Neural progenitor cell (in vitro differentiated cells): ENCODE data around the gene OBI1. TPM values are rescaled to one million over a fixed set of nuclear protein-coding genes. Genes with fewer than 3 reads are reported as not detected.

ENCODE experiments used
- DNase-seq: peaks from one replicate; pipeline ENCODE4 v3.0.0-alpha.2; 2016; ENCODE audit warnings: low spot score
- H2AFZ ChIP-seq: fragments of 200-600 bp; sonication (generic); replicated peaks from 2 replicates; pipeline ENCODE4 v1.6.1; 2016; ENCODE audit warnings: antibody characterized with exemption
- H3F3A ChIP-seq: fragments of 200-600 bp; sonication (generic); 2 replicates; pipeline ENCODE4 v1.6.1; 2016; ENCODE audit warnings: antibody characterized with exemption, low read depth
- H3K27ac ChIP-seq: fragments of 200-600 bp; sonication (generic); 2 replicates; pipeline ENCODE4 v1.5.1; 2016; ENCODE audit warnings: mild to moderate bottlenecking
- H3K27me3 ChIP-seq: fragments of 200-600 bp; sonication (generic); 2 replicates; pipeline ENCODE4 v1.6.1; 2016; ENCODE audit warnings: mild to moderate bottlenecking, moderate library complexity
- H3K36me3 ChIP-seq: fragments of 200-600 bp; sonication (generic); 2 replicates; pipeline ENCODE4 v1.5.1; 2016
- H3K4me1 ChIP-seq: fragments of 200-600 bp; sonication (generic); 2 replicates; pipeline ENCODE4 v1.6.1; 2016; ENCODE audit warnings: mixed run types
- H3K4me2 ChIP-seq: fragments of 200-600 bp; sonication (generic); 2 replicates; pipeline ENCODE4 v1.6.1; 2016
- H3K4me3 ChIP-seq: fragments of 200-600 bp; sonication (generic); 2 replicates; pipeline ENCODE4 v1.5.1; 2016
- H3K79me2 ChIP-seq: fragments of 200-600 bp; sonication (generic); 2 replicates; pipeline ENCODE4 v1.6.1; 2016; ENCODE audit warnings: low read depth
- H3K9ac ChIP-seq: fragments of 200-600 bp; sonication (generic); 2 replicates; pipeline ENCODE4 v1.6.1; 2016
- H3K9me3 ChIP-seq: fragments of 200-600 bp; sonication (generic); 2 replicates; pipeline ENCODE4 v1.5.1; 2016; ENCODE audit warnings: low read depth
- H4K20me1 ChIP-seq: fragments of 200-600 bp; sonication (generic); 2 replicates; pipeline ENCODE4 v1.6.1; 2016; ENCODE audit warnings: low read depth
- H3K27ac Mint-ChIP-seq: 3 replicates; pipeline ENCODE4 v1.8.0; 2021; ENCODE audit warnings: mixed read lengths
- H3K27me3 Mint-ChIP-seq: 2 replicates; pipeline ENCODE4 v1.8.0; 2022; ENCODE audit warnings: low read depth, mild to moderate bottlenecking, inconsistent platforms, moderate library complexity, mixed read lengths; ENCODE audit not compliant: insufficient read depth
- H3K36me3 Mint-ChIP-seq: 3 replicates; pipeline ENCODE4 v1.8.0; 2021; ENCODE audit warnings: mixed read lengths
- H3K4me1 Mint-ChIP-seq: 3 replicates; pipeline ENCODE4 v1.8.0; 2021; ENCODE audit warnings: mixed read lengths
- H3K4me3 Mint-ChIP-seq: 3 replicates; pipeline ENCODE4 v1.8.0; 2021; ENCODE audit warnings: mild to moderate bottlenecking, moderate library complexity, mixed read lengths
- H3K9me3 Mint-ChIP-seq: 3 replicates; pipeline ENCODE4 v1.8.0; 2020; ENCODE audit warnings: mixed read lengths
- EZH2 ChIP-seq: fragments of 200-600 bp; sonication (generic); IDR thresholded peaks from 2 replicates; pipeline ENCODE4 v1.6.1; 2017; ENCODE audit warnings: antibody characterized with exemption, mild to moderate bottlenecking, moderate library complexity
- EZH2phosphoT487 ChIP-seq: fragments of 200-600 bp; sonication (generic); IDR thresholded peaks from 2 replicates; pipeline ENCODE4 v1.6.1; 2017; ENCODE audit warnings: antibody characterized with exemption
- total RNA-seq: library from RNA; depleted of rRNA; stranded (reverse); fragments of >200 nt; gene quantifications from 2 replicates; pipeline ENCODE4 v1.2.3, GENCODE V29; 2015; ENCODE audit warnings: low replicate concordance
- TF ChIP-seq, protein P1 (sequence below): fragments of 200-600 bp; sonication (generic); IDR thresholded peaks from 2 replicates; pipeline ENCODE4 v1.5.1; 2017; ENCODE audit warnings: antibody characterized with exemption, mild to moderate bottlenecking

The OBI1 gene
- total RNA-seq, 1 donor from 2014 or later: 36.9 TPM

DNA sequence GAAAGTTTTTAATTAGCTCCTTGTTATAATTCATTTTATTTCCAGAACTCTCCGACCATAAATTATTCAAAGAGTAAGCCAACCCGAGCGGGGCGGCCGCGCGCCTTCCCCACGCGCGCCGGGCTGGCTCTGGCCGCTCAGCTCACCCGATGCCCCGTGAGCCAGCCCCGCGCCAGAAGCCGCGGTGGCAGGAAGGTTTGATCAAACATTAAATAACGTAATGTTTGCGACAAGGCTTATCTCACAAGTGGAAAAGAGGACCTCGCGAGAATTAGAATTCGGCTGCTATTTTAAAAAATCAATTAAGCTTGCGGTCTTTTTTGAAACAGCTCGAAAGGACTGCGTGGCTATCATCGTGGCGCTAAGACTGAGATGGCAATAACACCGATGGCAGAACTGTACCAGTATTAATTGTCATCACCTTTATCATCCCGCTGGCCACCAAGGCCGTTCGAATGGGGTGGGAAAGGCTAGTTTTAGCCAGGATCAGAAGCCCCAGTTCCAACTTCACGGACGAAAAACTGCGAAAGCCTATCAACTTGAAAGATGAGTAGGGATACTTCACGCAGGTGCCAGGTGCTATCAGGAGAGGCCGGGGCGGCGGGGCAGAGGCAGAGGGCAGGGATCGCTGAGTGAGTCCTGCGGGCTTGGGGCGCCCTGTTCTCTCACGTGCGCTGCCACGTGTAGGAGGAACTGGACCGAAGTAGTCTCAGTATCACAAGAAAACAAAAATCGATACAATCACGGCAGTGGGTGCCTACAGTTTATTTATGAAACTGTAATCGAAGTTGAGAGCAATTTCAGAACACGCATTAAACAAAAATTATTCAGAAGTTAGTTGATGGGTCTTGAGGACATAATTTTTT, 62.0 kb downstream of the OBI1 start:
- H3K4me3 Mint-ChIP-seq: peak overlapping the region; percentile 81
- H3K4me1 Mint-ChIP-seq: peaks cover 28% of the 10 kb centered on the region
- Histone ChIP-seq H3K79me2 (no peaks in the 10 kb centered on the region), H3K27me3 (peaks cover 98% of the 10 kb centered on the region), H3K4me3 (peak overlapping the region; percentile 51), H2AFZ (no peak overlapping the region), H4K20me1 (peaks cover 89% of the 10 kb centered on the region), H3K4me1 (peaks cover 21% of the 10 kb centered on the region), H3F3A (peaks cover 41% of the 10 kb centered on the region), H3K4me2 (peak overlapping the region; percentile 81), H3K27ac (no peak overlapping the region), H3K9me3 (no peaks in the 10 kb centered on the region), H3K9ac (no peak overlapping the region), H3K36me3 (no peaks in the 10 kb centered on the region)
- DNase-seq: peak; percentile 61
- H3K9me3 Mint-ChIP-seq: peaks cover 2% of the 10 kb centered on the region
- TF ChIP-seq EZH2phosphoT487 (peak; percentile 92), EZH2 (peak; percentile 94)
- TF ChIP-seq, protein P1, sequence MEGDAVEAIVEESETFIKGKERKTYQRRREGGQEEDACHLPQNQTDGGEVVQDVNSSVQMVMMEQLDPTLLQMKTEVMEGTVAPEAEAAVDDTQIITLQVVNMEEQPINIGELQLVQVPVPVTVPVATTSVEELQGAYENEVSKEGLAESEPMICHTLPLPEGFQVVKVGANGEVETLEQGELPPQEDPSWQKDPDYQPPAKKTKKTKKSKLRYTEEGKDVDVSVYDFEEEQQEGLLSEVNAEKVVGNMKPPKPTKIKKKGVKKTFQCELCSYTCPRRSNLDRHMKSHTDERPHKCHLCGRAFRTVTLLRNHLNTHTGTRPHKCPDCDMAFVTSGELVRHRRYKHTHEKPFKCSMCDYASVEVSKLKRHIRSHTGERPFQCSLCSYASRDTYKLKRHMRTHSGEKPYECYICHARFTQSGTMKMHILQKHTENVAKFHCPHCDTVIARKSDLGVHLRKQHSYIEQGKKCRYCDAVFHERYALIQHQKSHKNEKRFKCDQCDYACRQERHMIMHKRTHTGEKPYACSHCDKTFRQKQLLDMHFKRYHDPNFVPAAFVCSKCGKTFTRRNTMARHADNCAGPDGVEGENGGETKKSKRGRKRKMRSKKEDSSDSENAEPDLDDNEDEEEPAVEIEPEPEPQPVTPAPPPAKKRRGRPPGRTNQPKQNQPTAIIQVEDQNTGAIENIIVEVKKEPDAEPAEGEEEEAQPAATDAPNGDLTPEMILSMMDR: no peak
- peaks cover 82% of the 10 kb centered on the region for H3K27me3 Mint-ChIP-seq
- H3K36me3 Mint-ChIP-seq: no peaks in the 10 kb centered on the region
- no peak overlapping the region for H3K27ac Mint-ChIP-seq

DNA sequence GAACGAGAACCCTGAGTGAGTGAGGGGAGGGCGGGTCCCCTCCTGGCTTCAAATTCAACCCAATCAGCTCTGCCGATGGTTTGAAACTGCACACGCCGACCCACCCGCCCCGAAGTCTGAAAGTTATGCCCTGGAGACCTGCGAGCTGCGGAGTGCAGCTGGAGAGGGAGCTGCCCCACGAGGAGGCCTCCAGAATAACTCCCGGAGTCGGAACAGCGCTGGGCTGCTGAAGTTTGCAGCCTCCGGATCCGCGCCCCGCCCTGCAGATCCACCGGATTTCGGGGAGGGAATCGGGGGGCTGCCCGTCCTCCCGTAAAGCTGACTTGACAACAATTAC, 62.6 kb downstream of the OBI1 start:
- Histone ChIP-seq H3K36me3 (no peaks in the 10 kb centered on the region), H3F3A (peaks cover 39% of the 10 kb centered on the region), H3K9ac (no peak overlapping the region), H3K4me2 (peak overlapping the region; percentile 81), H3K27me3 (peaks cover 100% of the 10 kb centered on the region), H2AFZ (no peak overlapping the region), H3K4me3 (peak overlapping the region; percentile 51), H3K4me1 (peaks cover 21% of the 10 kb centered on the region), H3K79me2 (no peaks in the 10 kb centered on the region), H3K27ac (no peak overlapping the region), H4K20me1 (peaks cover 87% of the 10 kb centered on the region), H3K9me3 (no peaks in the 10 kb centered on the region)
- peak; percentile 72 for DNase-seq
- Mint-ChIP-seq H3K27ac (no peak overlapping the region), H3K4me3 (peak overlapping the region; percentile 81), H3K9me3 (peaks cover 2% of the 10 kb centered on the region), H3K4me1 (peaks cover 27% of the 10 kb centered on the region), H3K36me3 (no peaks in the 10 kb centered on the region), H3K27me3 (peaks cover 86% of the 10 kb centered on the region)
- TF ChIP-seq EZH2: no peak
- TF ChIP-seq, protein P1: peak; percentile 16

DNA sequence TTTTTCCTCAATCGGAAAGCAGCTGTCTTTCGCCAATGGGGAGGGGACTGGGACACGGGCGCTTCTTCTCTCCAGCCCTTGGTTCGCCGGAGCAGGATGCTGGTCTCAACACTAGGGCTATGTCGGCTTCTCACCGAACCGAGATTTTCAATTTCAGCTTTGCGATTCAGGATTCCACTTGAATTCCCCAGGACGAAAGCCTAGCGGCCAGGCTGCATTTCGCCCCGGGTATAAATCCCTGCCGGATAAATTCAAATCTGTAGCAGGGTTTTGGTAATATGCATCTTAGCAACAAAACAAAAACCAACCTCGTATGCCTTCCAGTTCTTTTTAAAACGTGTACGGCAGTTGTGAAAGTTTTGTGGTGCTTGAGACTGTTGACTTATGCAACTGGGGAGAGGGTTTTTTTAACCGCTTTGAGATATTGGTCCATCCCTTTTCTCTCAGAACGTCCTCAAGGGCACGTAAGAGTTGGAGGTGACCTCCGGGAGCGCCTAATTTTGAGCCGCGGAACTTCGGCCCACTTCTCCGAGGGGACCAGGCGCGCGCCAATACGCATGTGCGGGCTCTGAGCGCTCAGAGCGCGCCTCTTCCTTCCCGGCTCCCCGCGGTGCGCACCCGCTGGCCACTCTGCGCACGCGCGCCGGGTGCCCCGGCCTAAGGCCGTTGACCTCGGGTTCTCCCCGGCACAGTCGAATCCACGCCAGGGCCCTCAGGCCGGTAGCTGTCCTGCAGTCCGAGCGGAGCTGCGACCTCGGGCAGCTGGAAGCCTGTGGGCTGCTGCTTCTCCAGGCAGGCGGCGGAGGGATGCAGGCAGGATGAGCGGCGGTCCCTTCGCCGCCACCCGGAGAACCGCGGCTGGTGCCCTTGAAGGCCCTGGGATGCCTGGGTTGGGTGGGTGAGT, 63.2 kb downstream of the OBI1 start:
- H3K4me2 ChIP-seq: peak overlapping the region; percentile 81
- no peaks in the 10 kb centered on the region for H3K79me2 ChIP-seq
- H4K20me1 ChIP-seq: peaks cover 80% of the 10 kb centered on the region
- H3K9ac ChIP-seq: no peak overlapping the region
- Mint-ChIP-seq H3K27ac (no peak overlapping the region), H3K9me3 (peaks cover 2% of the 10 kb centered on the region), H3K27me3 (peaks cover 80% of the 10 kb centered on the region), H3K4me3 (peak overlapping the region; percentile 81), H3K4me1 (peaks cover 22% of the 10 kb centered on the region), H3K36me3 (no peaks in the 10 kb centered on the region)
- H3K27ac ChIP-seq: no peak overlapping the region
- peak; percentile 81 for DNase-seq
- peaks cover 100% of the 10 kb centered on the region for H3K27me3 ChIP-seq
- no peaks in the 10 kb centered on the region for H3K9me3 ChIP-seq
- H3K4me3 ChIP-seq: peak overlapping the region; percentile 51
- TF ChIP-seq EZH2: peak; percentile 75
- TF ChIP-seq, protein P1: peak; percentile 20
- peak; percentile 41 for TF ChIP-seq EZH2phosphoT487
- H3K36me3 ChIP-seq: no peaks in the 10 kb centered on the region
- peaks cover 21% of the 10 kb centered on the region for H3K4me1 ChIP-seq
- peaks cover 35% of the 10 kb centered on the region for H3F3A ChIP-seq
- H2AFZ ChIP-seq: no peak overlapping the region
